CD14-positive monocyte (primary cell): ENCODE results near the gene OLFM1. TPM values are rescaled to one million over a fixed set of nuclear protein-coding genes. Genes with fewer than 3 reads are reported as not detected.

ENCODE experiments used
- DNase-seq, 3 donors: peaks; one replicate each; pipeline ENCODE4 v3.0.0-alpha.2; 2011 to 2022
- H2AFZ ChIP-seq: 2 replicates; pipeline ENCODE4 v1.6.0; 2012; ENCODE audit warnings: mild to moderate bottlenecking, low read depth, low read length, inconsistent platforms; ENCODE audit not compliant: insufficient read depth, poor library complexity, severe bottlenecking
- H3K27ac ChIP-seq, 2 donors: 1 replicate in 1 of 2; 2 replicates in 1 of 2; pipeline ENCODE4 v1.5.1; 2012 to 2013; ENCODE audit warnings: low read length in 2 of 2, control low read depth in 1 of 2, inconsistent platforms in 1 of 2, low read depth in 1 of 2, mild to moderate bottlenecking in 1 of 2
- H3K27me3 ChIP-seq, 2 donors: one replicate each; pipeline versions ENCODE4 v1.6.0 to v1.6.1; 2011 to 2013; ENCODE audit warnings: low read length in 2 of 2; ENCODE audit not compliant: control insufficient read depth in 2 of 2, insufficient read depth in 2 of 2
- H3K36me3 ChIP-seq, 2 donors: replicated peaks in 1 of 2; 1 replicate in 1 of 2; 2 replicates in 1 of 2; pipeline versions ENCODE4 v1.5.1 to v1.6.1; 2012 to 2013; ENCODE audit warnings: low read length in 2 of 2, control low read depth in 1 of 2, inconsistent platforms in 1 of 2, mild to moderate bottlenecking in 1 of 2; ENCODE audit not compliant: insufficient read depth in 2 of 2, control insufficient read depth in 1 of 2
- H3K4me1 ChIP-seq, 2 donors: 1 replicate in 1 of 2; 2 replicates in 1 of 2; pipeline versions ENCODE4 v1.5.1 to v1.6.1; 2012 to 2013; ENCODE audit warnings: low read length in 2 of 2, control low read depth in 1 of 2, inconsistent platforms in 1 of 2, mild to moderate bottlenecking in 1 of 2, moderate library complexity in 1 of 2; ENCODE audit not compliant: insufficient read depth in 2 of 2, control insufficient read depth in 1 of 2
- H3K4me2 ChIP-seq: replicated peaks from 2 replicates; pipeline ENCODE3; 2012; ENCODE audit warnings: low read length, moderate library complexity, mild to moderate bottlenecking; ENCODE audit not compliant: poor library complexity, severe bottlenecking; ENCODE audit errors: extremely low read depth
- H3K4me3 ChIP-seq, 3 experiments: fragments of 200-600 bp in 1 of 3; sonication (generic) in 1 of 3; replicated peaks in 1 of 3; 1 replicate in 2 of 3; 2 replicates in 1 of 3; pipeline ENCODE4 v1.5.1; 2011 to 2013; ENCODE audit warnings: low read length in 3 of 3, mild to moderate bottlenecking in 3 of 3, control low read depth in 2 of 3, low read depth in 2 of 3, inconsistent platforms in 1 of 3, moderate library complexity in 1 of 3
- H3K79me2 ChIP-seq: 2 replicates; pipeline ENCODE4 v1.6.0; 2012; ENCODE audit warnings: mild to moderate bottlenecking, control low read depth, inconsistent platforms, low read length, moderate library complexity; ENCODE audit not compliant: insufficient read depth
- H3K9ac ChIP-seq: 2 replicates; pipeline ENCODE4 v1.6.0; 2017; ENCODE audit warnings: low read length, mild to moderate bottlenecking; ENCODE audit not compliant: insufficient read depth, poor library complexity, severe bottlenecking
- H3K9me3 ChIP-seq, 2 donors: replicated peaks in 1 of 2; 1 replicate in 1 of 2; 2 replicates in 1 of 2; pipeline versions ENCODE4 v1.5.1 to v1.6.1; 2012 to 2013; ENCODE audit warnings: low read length in 2 of 2, control low read depth in 1 of 2; ENCODE audit not compliant: control insufficient read depth in 1 of 2, insufficient read depth in 1 of 2
- H4K20me1 ChIP-seq: 2 replicates; pipeline ENCODE4 v1.6.0; 2012; ENCODE audit warnings: mild to moderate bottlenecking, low read length, control low read depth, moderate library complexity; ENCODE audit not compliant: insufficient read depth
- H3K27ac Mint-ChIP-seq, 7 donors: one replicate each; pipeline ENCODE4 v1.8.0; 2020; ENCODE audit warnings: mild to moderate bottlenecking in 7 of 7, mixed read lengths in 7 of 7, moderate library complexity in 6 of 7, inconsistent platforms in 2 of 7
- H3K27me3 Mint-ChIP-seq, 3 donors: one replicate each; pipeline ENCODE4 v1.8.0; 2021 to 2022; ENCODE audit warnings: low read depth in 3 of 3, mild to moderate bottlenecking in 3 of 3, mixed read lengths in 3 of 3, moderate library complexity in 3 of 3, inconsistent platforms in 1 of 3
- H3K36me3 Mint-ChIP-seq, 2 donors: one replicate each; pipeline ENCODE4 v1.8.0; 2020; ENCODE audit warnings: mixed read lengths in 2 of 2, inconsistent platforms in 1 of 2, mild to moderate bottlenecking in 1 of 2
- H3K4me1 Mint-ChIP-seq: one replicate; pipeline ENCODE4 v1.8.0; 2020; ENCODE audit warnings: mild to moderate bottlenecking, mixed read lengths
- H3K4me3 Mint-ChIP-seq, 2 donors: one replicate each; pipeline ENCODE4 v1.8.0; 2020; ENCODE audit warnings: mild to moderate bottlenecking in 2 of 2, mixed read lengths in 2 of 2, moderate library complexity in 1 of 2
- H3K9me3 Mint-ChIP-seq, 7 donors: one replicate each; pipeline ENCODE4 v1.8.0; 2020 to 2022; ENCODE audit warnings: mixed read lengths in 7 of 7, mild to moderate bottlenecking in 6 of 7, moderate library complexity in 6 of 7, inconsistent platforms in 2 of 7
- CTCF ChIP-seq: fragments of 200-600 bp; IDR thresholded peaks from one replicate; pipeline ENCODE4 v1.8.0; 2022; ENCODE audit warnings: antibody characterized with exemption, mild to moderate bottlenecking
- WGBS: methylation state at CpG from one replicate; pipeline ENCODE4 v1.1.5; 2013; ENCODE audit warnings: missing lambda C conversion rate; ENCODE audit not compliant: insufficient coverage; 5-methylcytosine and 5-hydroxymethylcytosine counted together
- intact Hi-C, 2 donors: fragments of 100-400 bp; cut with micrococcal nuclease; formaldehyde crosslinking; loops; one replicate each; pipeline versions ENCODE4 v1.15.0 to v1.15.1; 2023
- polyA plus RNA-seq, 3 donors: library from polyadenylated mRNA; depleted of rRNA in 1 of 3; unstranded in 2 of 3; stranded (reverse) in 1 of 3; fragments of 300-500 nt in 2 of 3; fragments of >200 nt in 1 of 3; fragmentation: Illumina TruSeq in 2 of 3; gene quantifications; 1 replicate in 2 of 3; 2 replicates in 1 of 3; pipeline ENCODE4 v1.2.3, GENCODE V29; 2012 to 2021

OLFM1 gene
- polyA plus RNA-seq, 3 donors = 7.6 to 10.9 (median 9.4) TPM

- no peak overlapping the region for H3K4me3 ChIP-seq
- no peak for DNase-seq
- no peaks in the 10 kb centered on the region for H3K79me2 ChIP-seq
- no peaks in the 10 kb centered on the region for H3K36me3 ChIP-seq
- H3K4me1 ChIP-seq = peaks cover 10 to 13% of the 10 kb centered on the region in 2 donors
- intact Hi-C loops = no loop called here
- peaks cover 18 to 51% of the 10 kb centered on the region in 2 donors for H3K27me3 ChIP-seq
- H3K4me2 ChIP-seq = no peak overlapping the region
- H3K27ac Mint-ChIP-seq = peak overlapping the region in 1 of 7 donors; percentile 1
- H2AFZ ChIP-seq = no peak overlapping the region
- H3K27ac ChIP-seq = no peak overlapping the region
- H3K36me3 Mint-ChIP-seq = peaks cover 3 to 5% of the 10 kb centered on the region in 2 donors
- no peak for TF ChIP-seq CTCF
- H3K9ac ChIP-seq = no peak overlapping the region
- peaks cover 0 to 15% (median 10%) of the 10 kb centered on the region in 7 donors for H3K9me3 Mint-ChIP-seq
- H4K20me1 ChIP-seq = peaks cover 6% of the 10 kb centered on the region
- H3K4me3 Mint-ChIP-seq = peak overlapping the region in 1 of 2 donors; percentile 40
- peaks cover 34 to 59% (median 46%) of the 10 kb centered on the region in 3 donors for H3K27me3 Mint-ChIP-seq
- WGBS = 73% methylated on average over 1 of the region's 1 CpG
- peaks cover 8% of the 10 kb centered on the region for H3K4me1 Mint-ChIP-seq
- H3K9me3 ChIP-seq = peaks cover 3 to 19% of the 10 kb centered on the region in 2 donors
These were observed 3.2 kb upstream of the OLFM1 start for GRCh38 chr9:135084262-135084661.

GRCh38 chr9:135084881-135085760 is 2.3 kb upstream of the OLFM1 start:
- peaks cover 0 to 16% (median 9%) of the 10 kb centered on the region in 7 donors for H3K9me3 Mint-ChIP-seq
- no peaks in the 10 kb centered on the region for H3K79me2 ChIP-seq
- no peak overlapping the region for H3K27ac ChIP-seq
- H3K9ac ChIP-seq = no peak overlapping the region
- no peak for DNase-seq
- peaks cover 3 to 21% of the 10 kb centered on the region in 2 donors for H3K9me3 ChIP-seq
- WGBS = 76% methylated on average over 16 of the region's 20 CpGs
- intact Hi-C loops = no loop called here
- H3K27me3 Mint-ChIP-seq = peaks cover 41 to 65% (median 53%) of the 10 kb centered on the region in 3 donors
- H3K27ac Mint-ChIP-seq = no peak overlapping the region
- TF ChIP-seq CTCF = no peak
- no peak overlapping the region for H3K4me2 ChIP-seq
- H3K4me1 ChIP-seq = peaks cover 10 to 13% of the 10 kb centered on the region in 2 donors
- peak overlapping the region in 1 of 2 donors; percentile 88 for H3K4me3 Mint-ChIP-seq
- no peaks in the 10 kb centered on the region for H3K36me3 ChIP-seq
- peaks cover 6% of the 10 kb centered on the region for H4K20me1 ChIP-seq
- H3K27me3 ChIP-seq = peaks cover 25 to 59% of the 10 kb centered on the region in 2 donors
- peaks cover 8% of the 10 kb centered on the region for H3K4me1 Mint-ChIP-seq
- H3K36me3 Mint-ChIP-seq = peaks cover 5 to 6% of the 10 kb centered on the region in 2 donors
- no peak overlapping the region for H2AFZ ChIP-seq
- no peak overlapping the region for H3K4me3 ChIP-seq
